HCT116 (cell line): ENCODE data around the gene LRRC2. TPM values are rescaled to one million over a fixed set of nuclear protein-coding genes. Genes with fewer than 3 reads are reported as not detected.

Experiments used
- ATAC-seq: fragments of 200-7000 bp; cut with Tn5 transposase; 2 replicates; pipeline ENCODE4 v1.9.1; 2020; ENCODE audit warnings: mild to moderate bottlenecking, moderate library complexity
- BruUV-seq: library from RNA; stranded (reverse); fragments of 400-500 nt; replicated peaks from 2 replicates; lab custom pipeline; 2021; lab: Mats Ljungman, UMichigan
- CTCF ChIA-PET: fragments of 300-600 bp; sonication (Branson Sonifier 250); formaldehyde crosslinking; loops from one replicate; lab custom pipeline; 2021; ENCODE audit warnings: antibody characterized with exemption; lab: Charles Lee
- POLR2A ChIA-PET: fragments of 300-600, 350-600 bp; sonication (Branson Sonifier 250); formaldehyde crosslinking; loops from one replicate; lab custom pipeline; 2021; ENCODE audit warnings: antibody characterized with exemption; lab: Charles Lee
- RAD21 ChIA-PET, 2 experiments: fragments of 300-600 bp; sonication (Branson Sonifier 250); formaldehyde crosslinking; loops; one replicate each; lab custom pipeline; 2023; ENCODE audit warnings: low total read pairs in 2 of 2; ENCODE audit not compliant: uncharacterized antibody in 2 of 2, unreplicated experiment in 2 of 2, low non-redundant PET in 1 of 2; lab: Charles Lee
- DNase-seq: peaks from one replicate; pipeline ENCODE4 v3.0.0-alpha.2; 2010; ENCODE audit warnings: low read depth, low spot score
- H2AFZ ChIP-seq: fragments of 200-600 bp; shearing (Covaris generic), sonication (generic); 2 replicates; pipeline ENCODE4 v1.6.1; 2017; ENCODE audit warnings: low read depth, mixed run types, mixed read lengths, antibody characterized with exemption, low read length; ENCODE audit not compliant: poor library complexity, severe bottlenecking
- H3K27ac ChIP-seq: 2 replicates; pipeline ENCODE4 v1.5.1; 2012; ENCODE audit warnings: low read depth, low read length
- H3K27me3 ChIP-seq: fragments of 200-600 bp; sonication (generic); 2 replicates; pipeline ENCODE4 v1.6.1; 2016; ENCODE audit warnings: mixed run types, low read length, mixed read lengths; ENCODE audit not compliant: insufficient read depth
- H3K36me3 ChIP-seq, 2 experiments: fragments of 200-500 bp in 1 of 2; fragments of 200-600 bp in 1 of 2; sonication (Bioruptor generic) in 1 of 2; sonication (generic) in 1 of 2; 2 replicates each; pipeline versions ENCODE4 v1.5.1 to v1.6.1; 2014 to 2016; ENCODE audit warnings: low read length in 2 of 2, inconsistent platforms in 1 of 2, mixed read lengths in 1 of 2, mixed run types in 1 of 2; ENCODE audit not compliant: insufficient read depth in 2 of 2, control insufficient read depth in 1 of 2
- H3K4me1 ChIP-seq, 2 experiments: fragments of 200-600 bp in 1 of 2; sonication (generic) in 1 of 2; 2 replicates each; pipeline versions ENCODE4 v1.5.1 to v1.6.1; 2012 to 2017; ENCODE audit warnings: low read length in 2 of 2, inconsistent platforms in 1 of 2, mild to moderate bottlenecking in 1 of 2, mixed read lengths in 1 of 2, mixed run types in 1 of 2, moderate library complexity in 1 of 2; ENCODE audit not compliant: insufficient read depth in 2 of 2, control insufficient read depth in 1 of 2
- H3K4me2 ChIP-seq: fragments of 200-600 bp; sonication (generic); 2 replicates; pipeline ENCODE4 v1.6.1; 2017; ENCODE audit warnings: mixed run types, low read length, mixed read lengths
- H3K4me3 ChIP-seq, 2 experiments: fragments of 200-600 bp in 1 of 2; sonication (generic) in 1 of 2; replicated peaks in 1 of 2; 2 replicates each; pipeline ENCODE4 v1.5.1; 2011 to 2016; ENCODE audit warnings: low read length in 2 of 2, control low read depth in 1 of 2, low read depth in 1 of 2, mild to moderate bottlenecking in 1 of 2, mixed read lengths in 1 of 2, mixed run types in 1 of 2
- H3K79me2 ChIP-seq: fragments of 200-600 bp; sonication (generic); 2 replicates; pipeline ENCODE4 v1.6.1; 2017; ENCODE audit warnings: mild to moderate bottlenecking, mixed run types, low read length, moderate library complexity, mixed read lengths; ENCODE audit not compliant: insufficient read depth
- H3K9ac ChIP-seq: fragments of 200-600 bp; sonication (generic); 2 replicates; pipeline ENCODE4 v1.6.1; 2016; ENCODE audit warnings: low read length, mixed read lengths
- H3K9me2 ChIP-seq: fragments of 200-600 bp; sonication (generic), shearing (Covaris generic); 2 replicates; pipeline ENCODE4 v1.6.1; 2017; ENCODE audit warnings: mixed run types, mild to moderate bottlenecking, moderate library complexity; ENCODE audit not compliant: insufficient read depth
- H3K9me3 ChIP-seq, 2 experiments: fragments of 200-500 bp in 1 of 2; fragments of 200-600 bp in 1 of 2; sonication (Bioruptor generic) in 1 of 2; sonication (generic) in 1 of 2; 2 replicates each; pipeline ENCODE4 v1.6.1; 2014 to 2017; ENCODE audit warnings: low read length in 2 of 2, mixed read lengths in 2 of 2, inconsistent platforms in 1 of 2, low read depth in 1 of 2, mild to moderate bottlenecking in 1 of 2, mixed run types in 1 of 2, moderate library complexity in 1 of 2; ENCODE audit not compliant: control insufficient read depth in 1 of 2, insufficient read depth in 1 of 2
- H4K20me1 ChIP-seq: fragments of 200-600 bp; sonication (generic), shearing (Covaris generic); 2 replicates; pipeline ENCODE4 v1.6.1; 2017; ENCODE audit warnings: mixed run types, mild to moderate bottlenecking, moderate library complexity; ENCODE audit not compliant: insufficient read depth
- ATF3 ChIP-seq: IDR thresholded peaks from 2 replicates; pipeline ENCODE4 v1.6.1; 2012
- CBX3 ChIP-seq: IDR thresholded peaks from 2 replicates; pipeline ENCODE4 v1.6.1; 2012; ENCODE audit warnings: low read depth
- ELF1 ChIP-seq: IDR thresholded peaks from 2 replicates; pipeline ENCODE4 v1.6.1; 2012; ENCODE audit warnings: low read depth, borderline replicate concordance
- EZH2 ChIP-seq: fragments of 200-600 bp; sonication (generic); IDR thresholded peaks from 2 replicates; pipeline ENCODE4 v1.6.1; 2017; ENCODE audit warnings: antibody characterized with exemption, mixed run types
- FOSL1 ChIP-seq: IDR thresholded peaks from 2 replicates; pipeline ENCODE4 v1.6.1; 2012; ENCODE audit warnings: low read depth
- POLR2A ChIP-seq: IDR thresholded peaks from 2 replicates; pipeline ENCODE4 v1.7.0; 2011; ENCODE audit warnings: borderline replicate concordance; ENCODE audit not compliant: insufficient read depth, insufficient read length; ENCODE audit errors: extremely low read depth
- POLR2AphosphoS5 ChIP-seq: IDR thresholded peaks from 2 replicates; pipeline ENCODE4 v1.6.1; 2011; ENCODE audit warnings: mild to moderate bottlenecking, low read depth, low read length, moderate library complexity
- REST ChIP-seq: IDR thresholded peaks from 2 replicates; pipeline ENCODE4 v1.6.1; 2012; ENCODE audit warnings: low read depth
- SP1 ChIP-seq: IDR thresholded peaks from 2 replicates; pipeline ENCODE4 v1.6.1; 2012; ENCODE audit warnings: low read depth
- YY1 ChIP-seq: IDR thresholded peaks from 2 replicates; pipeline ENCODE4 v1.6.1; 2011; ENCODE audit warnings: low read length, low read depth, moderate library complexity, mild to moderate bottlenecking; ENCODE audit not compliant: insufficient replicate concordance; ENCODE audit errors: extremely low read depth
- ZNF274 ChIP-seq: fragments of 200-500 bp; sonication (Bioruptor generic); IDR thresholded peaks from 2 replicates; pipeline ENCODE4 v1.6.1; 2014; ENCODE audit warnings: mild to moderate bottlenecking, low read depth, low read length, inconsistent platforms
- intact Hi-C: fragments of 100-400 bp; cut with micrococcal nuclease; formaldehyde crosslinking; loops from 2 replicates; pipeline ENCODE4 v1.10.0; 2022
- total RNA-seq: library from RNA; stranded (reverse); gene quantifications from one replicate; pipeline ENCODE4 v1.2.1, GENCODE V29; 2021; ENCODE audit not compliant: unreplicated experiment
- TF ChIP-seq, protein P1 (sequence below): IDR thresholded peaks from 2 replicates; pipeline ENCODE4 v1.6.1; 2011; ENCODE audit warnings: mild to moderate bottlenecking, low read length, moderate library complexity; ENCODE audit not compliant: insufficient replicate concordance; ENCODE audit errors: extremely low read depth
- TF ChIP-seq, protein P2 (sequence below), 3 experiments: fragments of 200-600 bp in 1 of 3; sonication (generic) in 1 of 3; IDR thresholded peaks in 2 of 3; conservative IDR thresholded peaks in 1 of 3; 2 replicates each; pipeline ENCODE4 v1.5.1; 2012 to 2017; ENCODE audit warnings: low read depth in 2 of 3, low read length in 2 of 3, antibody characterized with exemption in 1 of 3, borderline replicate concordance in 1 of 3, control low read depth in 1 of 3, mild to moderate bottlenecking in 1 of 3, mixed read lengths in 1 of 3, mixed run types in 1 of 3, moderate library complexity in 1 of 3; ENCODE audit not compliant: insufficient read depth in 1 of 3

LRRC2 gene
- total RNA-seq, 1 experiment from 2014 or later = not detected

DNA sequence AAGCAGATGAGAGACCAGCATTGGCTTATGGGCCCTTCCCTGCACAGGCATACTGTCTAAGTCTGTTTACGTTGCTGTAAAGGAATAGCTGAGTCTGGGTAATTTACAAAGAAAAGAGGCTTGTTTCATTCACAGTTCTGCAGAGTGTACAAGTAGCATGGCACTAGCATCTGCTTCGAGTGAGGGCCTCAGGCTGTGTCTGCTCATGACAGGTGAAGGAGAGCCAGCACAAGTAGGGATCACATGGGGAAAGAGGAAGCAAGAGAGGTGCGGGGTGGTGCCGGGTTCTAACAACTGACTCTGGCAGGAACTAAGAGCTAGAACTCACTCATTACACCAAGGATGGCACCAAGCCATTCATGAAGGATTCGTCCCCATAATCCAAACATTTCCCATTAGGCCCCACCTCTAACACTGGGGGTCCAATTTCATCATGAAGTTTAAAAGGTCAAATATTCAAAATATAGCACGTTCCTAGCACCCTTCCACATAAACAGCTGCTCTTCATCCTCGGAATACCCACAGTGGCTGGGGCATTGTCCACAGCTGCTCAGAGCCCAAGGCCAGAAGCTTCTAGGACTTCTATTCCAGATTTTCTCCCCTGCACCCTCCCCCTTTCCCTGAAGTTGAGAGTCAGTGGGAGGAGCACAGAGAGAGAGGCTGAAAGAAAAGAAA, 62.8 kb downstream of the LRRC2 start:
- Histone ChIP-seq H3K9me3 (no peaks in the 10 kb centered on the region), H3K4me3 (no peak overlapping the region), H3K4me2 (no peak overlapping the region), H3K9ac (no peak overlapping the region), H3K9me2 (no peaks in the 10 kb centered on the region), H3K79me2 (no peaks in the 10 kb centered on the region), H4K20me1 (no peaks in the 10 kb centered on the region), H3K27ac (no peak overlapping the region), H2AFZ (no peak overlapping the region), H3K4me1 (no peaks in the 10 kb centered on the region), H3K36me3 (no peaks in the 10 kb centered on the region), H3K27me3 (no peaks in the 10 kb centered on the region)
- RAD21 ChIA-PET = no interaction called here
- POLR2A ChIA-PET = no interaction called here
- CTCF ChIA-PET = no interaction called here
- BruUV-seq = no TSS peak
- intact Hi-C loops = no loop called here
- ATAC-seq (no peak), DNase-seq (no peak)
- TF ChIP-seq ELF1 = no peak
- no peak for TF ChIP-seq FOSL1
- TF ChIP-seq ZNF274 = no peak
- no peak for TF ChIP-seq POLR2AphosphoS5
- no peak for TF ChIP-seq CBX3
- TF ChIP-seq REST = no peak
- no peak for TF ChIP-seq ATF3
- no peak for TF ChIP-seq POLR2A
- TF ChIP-seq EZH2 = no peak
- no peak for TF ChIP-seq YY1
- no peak for TF ChIP-seq SP1
- TF ChIP-seq, protein P1, sequence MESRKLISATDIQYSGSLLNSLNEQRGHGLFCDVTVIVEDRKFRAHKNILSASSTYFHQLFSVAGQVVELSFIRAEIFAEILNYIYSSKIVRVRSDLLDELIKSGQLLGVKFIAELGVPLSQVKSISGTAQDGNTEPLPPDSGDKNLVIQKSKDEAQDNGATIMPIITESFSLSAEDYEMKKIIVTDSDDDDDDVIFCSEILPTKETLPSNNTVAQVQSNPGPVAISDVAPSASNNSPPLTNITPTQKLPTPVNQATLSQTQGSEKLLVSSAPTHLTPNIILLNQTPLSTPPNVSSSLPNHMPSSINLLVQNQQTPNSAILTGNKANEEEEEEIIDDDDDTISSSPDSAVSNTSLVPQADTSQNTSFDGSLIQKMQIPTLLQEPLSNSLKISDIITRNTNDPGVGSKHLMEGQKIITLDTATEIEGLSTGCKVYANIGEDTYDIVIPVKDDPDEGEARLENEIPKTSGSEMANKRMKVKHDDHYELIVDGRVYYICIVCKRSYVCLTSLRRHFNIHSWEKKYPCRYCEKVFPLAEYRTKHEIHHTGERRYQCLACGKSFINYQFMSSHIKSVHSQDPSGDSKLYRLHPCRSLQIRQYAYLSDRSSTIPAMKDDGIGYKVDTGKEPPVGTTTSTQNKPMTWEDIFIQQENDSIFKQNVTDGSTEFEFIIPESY = no peak
- TF ChIP-seq, protein P2, sequence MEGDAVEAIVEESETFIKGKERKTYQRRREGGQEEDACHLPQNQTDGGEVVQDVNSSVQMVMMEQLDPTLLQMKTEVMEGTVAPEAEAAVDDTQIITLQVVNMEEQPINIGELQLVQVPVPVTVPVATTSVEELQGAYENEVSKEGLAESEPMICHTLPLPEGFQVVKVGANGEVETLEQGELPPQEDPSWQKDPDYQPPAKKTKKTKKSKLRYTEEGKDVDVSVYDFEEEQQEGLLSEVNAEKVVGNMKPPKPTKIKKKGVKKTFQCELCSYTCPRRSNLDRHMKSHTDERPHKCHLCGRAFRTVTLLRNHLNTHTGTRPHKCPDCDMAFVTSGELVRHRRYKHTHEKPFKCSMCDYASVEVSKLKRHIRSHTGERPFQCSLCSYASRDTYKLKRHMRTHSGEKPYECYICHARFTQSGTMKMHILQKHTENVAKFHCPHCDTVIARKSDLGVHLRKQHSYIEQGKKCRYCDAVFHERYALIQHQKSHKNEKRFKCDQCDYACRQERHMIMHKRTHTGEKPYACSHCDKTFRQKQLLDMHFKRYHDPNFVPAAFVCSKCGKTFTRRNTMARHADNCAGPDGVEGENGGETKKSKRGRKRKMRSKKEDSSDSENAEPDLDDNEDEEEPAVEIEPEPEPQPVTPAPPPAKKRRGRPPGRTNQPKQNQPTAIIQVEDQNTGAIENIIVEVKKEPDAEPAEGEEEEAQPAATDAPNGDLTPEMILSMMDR (IDR thresholded peaks at IDR 0.05 in 2 of 3, conservative IDR thresholded peaks at IDR 0.05 in 1 of 3; ENCODE audit: borderline replicate concordance in 1 of 3, insufficient read depth in 1 of 3, low read depth in 2 of 3, low read length in 2 of 3) = no peak
